ENCODE results near the gene REEP6. TPM values are rescaled to one million over a fixed set of nuclear protein-coding genes. Genes with fewer than 3 reads are reported as not detected.
A peak's percentile ranks its signal among the peaks of the same experiment; 100 is the strongest.

Gene REEP6
- total RNA-seq, 1 donor from 2014 or later: 21.5 TPM

DNA sequence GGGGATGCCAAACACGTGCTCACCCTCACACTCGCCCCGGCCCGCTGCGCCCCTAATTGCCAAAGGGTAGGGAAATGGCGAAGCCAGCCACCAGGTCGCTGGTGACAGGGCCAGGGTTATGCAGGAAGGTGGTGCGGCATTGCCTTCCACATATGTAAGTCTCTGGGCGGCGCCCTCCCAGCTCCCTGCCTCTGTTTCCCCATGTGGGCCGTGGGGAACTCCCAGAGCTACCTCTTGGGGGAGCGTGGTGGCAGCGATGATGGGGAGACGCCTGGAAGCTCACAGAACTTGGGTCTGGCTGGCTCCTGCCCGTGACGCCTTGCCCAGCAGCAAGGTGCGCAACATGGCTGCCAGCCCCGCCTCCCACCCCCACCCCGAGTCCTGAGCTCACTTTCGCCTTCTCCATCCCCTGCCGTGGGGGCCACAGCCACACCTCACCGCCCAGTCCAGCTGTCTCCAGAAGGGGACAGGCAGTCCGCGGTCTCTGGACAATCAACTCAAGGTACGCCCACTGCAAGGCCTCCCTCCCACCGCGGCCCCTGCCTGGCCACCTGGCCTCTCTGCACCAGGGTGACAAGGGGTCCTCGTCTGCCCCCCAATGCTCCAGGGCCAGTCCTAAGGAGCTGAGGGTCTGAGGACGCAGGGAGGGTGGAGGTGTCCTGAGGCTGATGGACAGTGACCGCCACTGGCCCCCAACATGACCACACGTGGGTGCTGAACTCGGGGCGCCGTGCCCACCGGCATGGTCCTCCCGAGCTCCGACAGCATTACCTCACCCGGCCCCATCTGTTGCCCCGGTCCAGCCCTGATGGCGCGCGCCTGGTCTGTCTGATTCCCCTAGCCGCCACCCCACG, 18.5 kb upstream of the REEP6 start:
- H3K27me3 Mint-ChIP-seq (ENCODE audit: unreplicated experiment): peaks cover 36% of the 10 kb centered on the region
- H3K36me3 Mint-ChIP-seq (ENCODE audit: unreplicated experiment): no peaks in the 10 kb centered on the region
- peaks cover 28% of the 10 kb centered on the region for H3K9me3 Mint-ChIP-seq (ENCODE audit: unreplicated experiment)
- DNase-seq: peak; percentile 65
- peaks cover 7% of the 10 kb centered on the region for H3K4me1 Mint-ChIP-seq (ENCODE audit: low read depth, unreplicated experiment)
- H3K4me3 Mint-ChIP-seq (ENCODE audit: unreplicated experiment): peak overlapping the region; percentile 79
- H3K27ac Mint-ChIP-seq (ENCODE audit: unreplicated experiment): peak overlapping the region; percentile 98
- no peak for TF ChIP-seq CTCF (IDR thresholded peaks at IDR 0.05; ENCODE audit: partially characterized antibody, unreplicated experiment)

- H3K27me3 Mint-ChIP-seq (ENCODE audit: unreplicated experiment): peaks cover 36% of the 10 kb centered on the region
- peaks cover 28% of the 10 kb centered on the region for H3K9me3 Mint-ChIP-seq (ENCODE audit: unreplicated experiment)
- H3K4me3 Mint-ChIP-seq (ENCODE audit: unreplicated experiment): peak overlapping the region; percentile 79
Measured at GRCh38 chr19:1473085-1473851, 17.7 kb upstream of the REEP6 start.

DNA sequence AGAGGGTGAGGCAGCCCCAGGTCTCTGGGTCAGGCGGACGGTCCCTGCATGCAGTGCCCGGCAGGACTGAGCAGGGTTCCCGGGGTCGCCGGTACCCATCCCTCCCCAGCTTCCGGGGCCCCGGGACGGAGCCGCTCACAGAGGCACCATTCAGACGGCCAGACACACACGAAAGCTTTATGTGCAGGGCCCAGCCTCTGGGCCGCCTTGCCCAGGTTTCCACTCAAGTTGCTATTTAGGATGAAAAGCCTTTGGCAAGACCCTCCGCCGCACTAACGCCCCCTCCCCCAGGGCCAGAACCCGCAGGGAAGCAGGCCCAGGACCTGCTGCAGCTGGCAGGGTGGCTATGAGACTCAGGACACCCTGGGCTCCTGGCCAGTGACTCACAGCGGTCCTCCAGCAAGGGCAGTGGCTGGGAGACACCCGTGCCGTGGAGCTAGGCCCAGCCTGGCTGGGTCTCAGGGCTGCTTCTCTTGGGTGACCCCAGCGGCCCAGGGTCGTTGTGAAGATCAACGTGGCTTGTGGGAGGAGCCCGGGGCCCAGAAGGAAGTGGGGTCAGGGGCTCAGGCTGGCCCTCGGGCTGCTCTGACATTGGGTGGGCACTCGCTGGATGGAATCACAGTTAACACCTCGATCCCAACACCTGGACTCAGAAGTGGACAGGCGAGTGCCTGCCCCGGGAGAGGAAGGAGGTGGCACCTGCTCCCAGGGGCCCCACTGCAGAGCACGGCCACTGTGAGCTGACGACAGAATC, 16.8 kb upstream of the REEP6 start:
- no peaks in the 10 kb centered on the region for H3K36me3 Mint-ChIP-seq (ENCODE audit: unreplicated experiment)
- H3K4me3 Mint-ChIP-seq (ENCODE audit: unreplicated experiment): no peak overlapping the region

More at GRCh38 chr19:1473085-1473851, 17.7 kb upstream of the REEP6 start:
- peak; percentile 55 for DNase-seq
- peak overlapping the region; percentile 98 for H3K27ac Mint-ChIP-seq (ENCODE audit: unreplicated experiment)
- H3K36me3 Mint-ChIP-seq (ENCODE audit: unreplicated experiment): no peaks in the 10 kb centered on the region
- H3K4me1 Mint-ChIP-seq (ENCODE audit: low read depth, unreplicated experiment): peaks cover 7% of the 10 kb centered on the region
- no peak for TF ChIP-seq CTCF (IDR thresholded peaks at IDR 0.05; ENCODE audit: partially characterized antibody, unreplicated experiment)

DNA sequence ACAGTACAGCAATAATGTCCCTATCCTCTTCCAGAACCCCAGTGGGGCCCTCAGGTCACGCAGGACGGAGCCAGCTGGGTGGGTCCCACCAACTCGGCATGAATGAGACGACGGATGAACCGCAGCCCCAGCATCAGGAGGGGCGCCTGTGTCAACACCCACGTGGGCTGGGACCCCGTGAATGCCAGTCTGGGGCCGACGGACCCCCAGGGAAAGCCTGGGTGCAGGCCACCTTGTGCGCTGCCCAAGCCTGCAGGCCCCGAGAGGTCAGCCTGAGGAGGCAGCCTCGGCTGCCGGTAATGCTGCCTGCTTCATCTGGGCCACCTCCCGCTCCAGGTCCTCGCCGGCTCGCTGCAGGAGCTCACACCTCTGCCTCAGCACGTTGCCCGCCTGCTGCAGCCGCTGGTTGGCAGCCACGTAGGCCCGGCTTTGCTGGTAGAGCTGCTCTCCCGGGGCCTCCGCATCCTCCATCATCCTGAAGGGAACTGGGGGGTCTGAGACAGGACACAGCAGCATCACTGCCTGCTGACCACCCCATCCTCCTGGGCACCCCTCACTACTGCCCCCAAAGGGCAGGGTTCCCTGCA, 16.1 kb upstream of the REEP6 start:
- Mint-ChIP-seq H3K27me3 (ENCODE audit: unreplicated experiment) (peaks cover 38% of the 10 kb centered on the region), H3K9me3 (ENCODE audit: unreplicated experiment) (peaks cover 31% of the 10 kb centered on the region), H3K27ac (ENCODE audit: unreplicated experiment) (no peak overlapping the region), H3K4me1 (ENCODE audit: low read depth, unreplicated experiment) (peaks cover 9% of the 10 kb centered on the region), H3K36me3 (ENCODE audit: unreplicated experiment) (no peaks in the 10 kb centered on the region), H3K4me3 (ENCODE audit: unreplicated experiment) (no peak overlapping the region)
- DNase-seq: no peak
- TF ChIP-seq CTCF (IDR thresholded peaks at IDR 0.05; ENCODE audit: partially characterized antibody, unreplicated experiment): no peak

More for the DNA sequence above, 16.8 kb upstream of the REEP6 start:
- Mint-ChIP-seq H3K27ac (ENCODE audit: unreplicated experiment) (peak overlapping the region; percentile 48), H3K4me1 (ENCODE audit: low read depth, unreplicated experiment) (peaks cover 8% of the 10 kb centered on the region), H3K27me3 (ENCODE audit: unreplicated experiment) (peaks cover 38% of the 10 kb centered on the region), H3K9me3 (ENCODE audit: unreplicated experiment) (peaks cover 29% of the 10 kb centered on the region)
- TF ChIP-seq CTCF (IDR thresholded peaks at IDR 0.05; ENCODE audit: partially characterized antibody, unreplicated experiment): no peak
- DNase-seq: no peak

Data from glutamatergic neuron (in vitro differentiated cells).